Upper lobe of left lung (tissue), 4 donors: ENCODE results near the gene ALPG.

Experiments
- EP300 ChIP-seq, 4 donors: sonication (generic); formaldehyde crosslinking; IDR thresholded peaks; one replicate each; pipeline ENCODE4 v1.5.1; 2017; ENCODE audit warnings: antibody characterized with exemption in 4 of 4, control low read depth in 2 of 4
- POLR2A ChIP-seq, 4 donors: fragments of 450-650 bp; IDR thresholded peaks; one replicate each; pipeline ENCODE4 v1.5.1; 2016 to 2017; ENCODE audit warnings: antibody characterized with exemption in 4 of 4, mild to moderate bottlenecking in 2 of 4
- POLR2AphosphoS5 ChIP-seq, 2 donors: sonication (generic); formaldehyde crosslinking; IDR thresholded peaks; one replicate each; pipeline ENCODE4 v1.5.1; 2017; ENCODE audit warnings: antibody characterized with exemption in 2 of 2
- TF ChIP-seq, protein P1 (sequence below), 6 experiments: fragments of 450-650 bp in 4 of 6; fragments of 200-600 bp in 2 of 6; sonication (generic) in 2 of 6; IDR thresholded peaks; one replicate each; pipeline ENCODE4 v1.5.1; 2016 to 2019; ENCODE audit warnings: antibody characterized with exemption in 6 of 6

DNA sequence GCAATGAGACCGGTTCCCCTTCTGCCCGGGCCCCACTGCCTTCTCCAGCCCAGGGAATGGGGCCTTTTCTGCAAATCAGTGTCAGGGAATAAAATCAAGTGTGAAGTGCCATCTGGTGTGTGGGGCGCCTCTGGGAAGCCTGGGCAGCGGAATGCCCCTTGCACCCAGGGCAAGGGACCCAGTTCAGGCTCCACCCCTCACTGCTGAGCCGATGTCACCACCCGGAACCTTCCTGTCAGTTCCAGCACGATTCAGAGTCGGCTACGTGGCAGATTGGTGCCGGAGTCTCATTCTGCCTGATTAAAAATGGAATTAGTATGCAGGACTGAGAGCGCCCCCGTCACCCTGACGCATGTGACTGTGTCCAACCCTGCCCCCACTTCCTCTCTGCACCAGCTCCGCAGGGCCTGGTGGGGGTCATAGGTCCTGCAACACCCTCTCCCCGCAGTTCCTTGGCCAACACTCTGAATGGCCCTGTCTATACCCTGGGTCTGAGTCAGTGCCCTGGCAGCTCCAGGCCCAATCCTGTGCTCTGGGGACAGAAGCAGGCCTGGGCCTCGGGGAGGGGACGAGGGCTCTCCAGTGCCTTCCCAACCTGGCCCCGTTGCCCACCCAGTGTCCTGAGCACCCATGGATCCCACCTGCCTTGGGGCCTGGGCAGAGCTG, 41.1 kb downstream of the ALPG start:
- TF ChIP-seq POLR2A (IDR thresholded peaks at IDR 0.05) = no peak
- TF ChIP-seq EP300 (IDR thresholded peaks at IDR 0.05) = no peak
- TF ChIP-seq, protein P1, sequence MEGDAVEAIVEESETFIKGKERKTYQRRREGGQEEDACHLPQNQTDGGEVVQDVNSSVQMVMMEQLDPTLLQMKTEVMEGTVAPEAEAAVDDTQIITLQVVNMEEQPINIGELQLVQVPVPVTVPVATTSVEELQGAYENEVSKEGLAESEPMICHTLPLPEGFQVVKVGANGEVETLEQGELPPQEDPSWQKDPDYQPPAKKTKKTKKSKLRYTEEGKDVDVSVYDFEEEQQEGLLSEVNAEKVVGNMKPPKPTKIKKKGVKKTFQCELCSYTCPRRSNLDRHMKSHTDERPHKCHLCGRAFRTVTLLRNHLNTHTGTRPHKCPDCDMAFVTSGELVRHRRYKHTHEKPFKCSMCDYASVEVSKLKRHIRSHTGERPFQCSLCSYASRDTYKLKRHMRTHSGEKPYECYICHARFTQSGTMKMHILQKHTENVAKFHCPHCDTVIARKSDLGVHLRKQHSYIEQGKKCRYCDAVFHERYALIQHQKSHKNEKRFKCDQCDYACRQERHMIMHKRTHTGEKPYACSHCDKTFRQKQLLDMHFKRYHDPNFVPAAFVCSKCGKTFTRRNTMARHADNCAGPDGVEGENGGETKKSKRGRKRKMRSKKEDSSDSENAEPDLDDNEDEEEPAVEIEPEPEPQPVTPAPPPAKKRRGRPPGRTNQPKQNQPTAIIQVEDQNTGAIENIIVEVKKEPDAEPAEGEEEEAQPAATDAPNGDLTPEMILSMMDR (IDR thresholded peaks at IDR 0.05) = no peak
- no peak for TF ChIP-seq POLR2AphosphoS5 (IDR thresholded peaks at IDR 0.05)
